Astrocyte of the cerebellum (primary cell): ENCODE data around the gene TBCB.

Experiments used
- DNase-seq: peaks from one replicate; pipeline ENCODE4 v3.0.0-alpha.2; 2011; ENCODE audit warnings: low read depth
- H3K4me3 ChIP-seq: 2 replicates; pipeline ENCODE4 v1.5.1; 2011; ENCODE audit warnings: mild to moderate bottlenecking, low read depth, low read length, moderate library complexity
- CTCF ChIP-seq: IDR thresholded peaks from 2 replicates; pipeline ENCODE4 v1.5.1; 2012; ENCODE audit warnings: low read length, low read depth, moderate library complexity, mild to moderate bottlenecking; ENCODE audit errors: missing control alignments
- in situ Hi-C: cut with HindIII; loops from 2 replicates; pipeline ENCODE4 v1.10.0; 2017; ENCODE audit warnings: low sequenced_read_pairs

TBCB gene

GRCh38 chr19:36151144-36152018 is 36.1 kb downstream of the TBCB start:
- H3K4me3 ChIP-seq = no peak overlapping the region
- TF ChIP-seq CTCF = no peak
- no peak for DNase-seq
- in situ Hi-C loops = no loop called here

GRCh38 chr19:36152019-36152351 is 36.7 kb downstream of the TBCB start:
- no peak for DNase-seq
- no peak overlapping the region for H3K4me3 ChIP-seq
- TF ChIP-seq CTCF = no peak
- in situ Hi-C loops = no loop called here

GRCh38 chr19:36152352-36153091 is 37.3 kb downstream of the TBCB start, which contains the start of gene COX7A1:
TSS of gene COX7A1 (minus strand) at chr19:36152447. CDS start at chr19:36152407, 40 bp downstream.
- no peak within 1 kb of the TSS for H3K4me3 ChIP-seq
- in situ Hi-C loops = no loop called here

GRCh38 chr19:36153126-36153525 is 37.9 kb downstream of the TBCB start:
- no peak for TF ChIP-seq CTCF
- no peak overlapping the region for H3K4me3 ChIP-seq
- in situ Hi-C loops = no loop called here

More at GRCh38 chr19:36152352-36153091, 37.3 kb downstream of the TBCB start, which contains the start of gene COX7A1:
- DNase-seq = no peak
- TF ChIP-seq CTCF = no peak

GRCh38 chr19:36160821-36161596 is 45.7 kb downstream of the TBCB start:
- no peak for TF ChIP-seq CTCF
- H3K4me3 ChIP-seq = no peak overlapping the region
- in situ Hi-C loops = no loop called here
- no peak for DNase-seq

More at GRCh38 chr19:36153126-36153525, 37.9 kb downstream of the TBCB start:
- no peak for DNase-seq

GRCh38 chr19:36163813-36164212 is 48.5 kb downstream of the TBCB start:
- in situ Hi-C loops = no loop called here
- no peak overlapping the region for H3K4me3 ChIP-seq
- no peak for TF ChIP-seq CTCF
- no peak for DNase-seq
